PC-3 (cell line): ENCODE measurements around the gene ESYT2. TPM values are rescaled to one million over a fixed set of nuclear protein-coding genes. Genes with fewer than 3 reads are reported as not detected.
A peak's percentile ranks its signal among the peaks of the same experiment; 100 is the strongest.

Source experiments
- ATAC-seq: fragments of 200-7000 bp; cut with Tn5 transposase; 2 replicates; pipeline ENCODE4 v1.9.1; 2020; ENCODE audit warnings: mild to moderate bottlenecking, moderate library complexity
- BruUV-seq: library from RNA; stranded (reverse); fragments of 400-500 nt; replicated peaks from 2 replicates; lab custom pipeline; 2021; lab: Mats Ljungman, UMichigan
- CTCF ChIA-PET: fragments of 300-600 bp; sonication (Branson Sonifier 250); formaldehyde crosslinking; loops from one replicate; lab custom pipeline; 2022; ENCODE audit warnings: antibody characterized with exemption; lab: Charles Lee
- POLR2A ChIA-PET: fragments of 300-600 bp; sonication (Branson Sonifier 250); formaldehyde crosslinking; loops from one replicate; lab custom pipeline; 2022; ENCODE audit warnings: antibody characterized with exemption; ENCODE audit not compliant: unreplicated experiment; lab: Charles Lee
- DNase-seq: peaks from one replicate; pipeline ENCODE4 v3.0.0-alpha.2; 2015
- H2AFZ ChIP-seq: fragments of 300-600 bp; sonication (generic); 2 replicates; pipeline ENCODE4 v1.6.0; 2016; ENCODE audit warnings: antibody characterized with exemption, low read length
- H3F3A ChIP-seq: fragments of 300-600 bp; sonication (generic); one replicate; pipeline ENCODE4 v1.6.0; 2017; ENCODE audit warnings: antibody characterized with exemption, low read length, control low read depth, mild to moderate bottlenecking; ENCODE audit not compliant: unreplicated experiment
- H3K27ac ChIP-seq: fragments of 300-600 bp; sonication (generic); 2 replicates; pipeline ENCODE4 v1.5.1; 2016; ENCODE audit warnings: mild to moderate bottlenecking, low read length
- H3K27me3 ChIP-seq: fragments of 300-600 bp; sonication (generic); 2 replicates; pipeline ENCODE4 v1.6.1; 2016; ENCODE audit warnings: low read length, mixed read lengths
- H3K36me3 ChIP-seq: fragments of 300-600 bp; sonication (generic); 2 replicates; pipeline ENCODE4 v1.6.1; 2016; ENCODE audit warnings: low read depth, mixed run types, low read length, mixed read lengths
- H3K4me1 ChIP-seq: fragments of 300-600 bp; sonication (generic); 2 replicates; pipeline ENCODE4 v1.5.1; 2016; ENCODE audit warnings: low read length; ENCODE audit not compliant: insufficient read depth
- H3K4me2 ChIP-seq: fragments of 300-600 bp; sonication (generic); 2 replicates; pipeline ENCODE4 v1.6.0; 2016; ENCODE audit warnings: low read length
- H3K4me3 ChIP-seq: fragments of 300-600 bp; sonication (generic); 2 replicates; pipeline ENCODE4 v1.5.1; 2016; ENCODE audit warnings: mild to moderate bottlenecking, low read length, mixed read lengths
- H3K79me2 ChIP-seq: fragments of 300-600 bp; sonication (generic); 2 replicates; pipeline ENCODE4 v1.6.1; 2017; ENCODE audit warnings: low read length, mixed read lengths
- H3K9ac ChIP-seq: fragments of 300-600 bp; sonication (generic); 2 replicates; pipeline ENCODE4 v1.6.0; 2016; ENCODE audit warnings: mild to moderate bottlenecking, low read length
- H3K9me2 ChIP-seq: fragments of 300-600 bp; sonication (generic); replicated peaks from 2 replicates; pipeline ENCODE4 v1.6.1; 2016; ENCODE audit warnings: mixed run types, low read length, mixed read lengths
- H3K9me3 ChIP-seq: fragments of 300-600 bp; sonication (generic); 2 replicates; pipeline ENCODE4 v1.6.1; 2016; ENCODE audit warnings: low read length, mixed read lengths
- H4K20me1 ChIP-seq: fragments of 300-600 bp; sonication (generic); 2 replicates; pipeline ENCODE4 v1.6.1; 2016; ENCODE audit warnings: low read length, mixed read lengths
- CTCF ChIP-seq: fragments of 300-600 bp; sonication (generic); conservative IDR thresholded peaks from 2 replicates; pipeline ENCODE4 v1.5.1; 2017; ENCODE audit warnings: antibody characterized with exemption, low read depth, mild to moderate bottlenecking, low read length
- EZH2 ChIP-seq: fragments of 300-600 bp; sonication (generic); IDR thresholded peaks from one replicate; pipeline ENCODE4 v1.6.1; 2017; ENCODE audit warnings: antibody characterized with exemption, mild to moderate bottlenecking, low read length; ENCODE audit not compliant: unreplicated experiment
- EZH2phosphoT487 ChIP-seq: fragments of 300-600 bp; sonication (generic); IDR thresholded peaks from 2 replicates; pipeline ENCODE4 v1.6.1; 2018; ENCODE audit warnings: mild to moderate bottlenecking, antibody characterized with exemption, low read length, borderline replicate concordance
- intact Hi-C: fragments of 100-400 bp; cut with micrococcal nuclease; formaldehyde crosslinking; loops from 2 replicates; pipeline ENCODE4 v1.9.0; 2023
- total RNA-seq: library from RNA; depleted of rRNA; stranded (reverse); fragments of >200 nt; gene quantifications from 2 replicates; pipeline ENCODE4 v1.2.3, GENCODE V29; 2014

Gene ESYT2
- total RNA-seq, 1 experiment from 2014 or later: 76.1 TPM

- no TSS peak for BruUV-seq
- Histone ChIP-seq H3K9ac (no peak overlapping the region), H4K20me1 (no peaks in the 10 kb centered on the region), H3F3A (no peaks in the 10 kb centered on the region), H3K4me2 (no peak overlapping the region), H3K9me3 (no peaks in the 10 kb centered on the region), H3K36me3 (peaks cover 10% of the 10 kb centered on the region), H3K27me3 (no peaks in the 10 kb centered on the region), H2AFZ (no peak overlapping the region), H3K4me1 (no peaks in the 10 kb centered on the region), H3K4me3 (no peak overlapping the region), H3K9me2 (no peaks in the 10 kb centered on the region), H3K79me2 (no peaks in the 10 kb centered on the region), H3K27ac (no peak overlapping the region)
- DNase-seq (no peak), ATAC-seq (no peak)
- TF ChIP-seq CTCF (peak; percentile 12; the same call in 1 of the 2 replicates), EZH2phosphoT487 (no peak), EZH2 (no peak)
- intact Hi-C loops: no loop called here
- POLR2A ChIA-PET: no interaction called here
- CTCF ChIA-PET: interaction anchor here (0.6 kb wide), 1 partner anchor 91 kb away, joined by 4 read pairs; no protein-coding TSS in a partner anchor
Observed at GRCh38 chr7:158772916-158773315, 56.4 kb downstream of the ESYT2 start.

GRCh38 chr7:158771213-158771834, 58.0 kb downstream of the ESYT2 start:
- H3K9ac ChIP-seq: no peak overlapping the region
- no peaks in the 10 kb centered on the region for H3K9me2 ChIP-seq
- H3K4me3 ChIP-seq: no peak overlapping the region
- intact Hi-C loops: no loop called here
- TF ChIP-seq EZH2 (no peak), EZH2phosphoT487 (no peak), CTCF (no peak)
- H3F3A ChIP-seq: no peaks in the 10 kb centered on the region
- ATAC-seq (no peak), DNase-seq (no peak)
- no peaks in the 10 kb centered on the region for H3K4me1 ChIP-seq
- H3K27ac ChIP-seq: no peak overlapping the region
- no peaks in the 10 kb centered on the region for H3K27me3 ChIP-seq
- H2AFZ ChIP-seq: no peak overlapping the region
- no peaks in the 10 kb centered on the region for H4K20me1 ChIP-seq
- peaks cover 20% of the 10 kb centered on the region for H3K36me3 ChIP-seq
- POLR2A ChIA-PET: no interaction called here
- no peak overlapping the region for H3K4me2 ChIP-seq
- BruUV-seq: no TSS peak
- CTCF ChIA-PET: no interaction called here
- H3K9me3 ChIP-seq: no peaks in the 10 kb centered on the region
- no peaks in the 10 kb centered on the region for H3K79me2 ChIP-seq

- DNase-seq (no peak), ATAC-seq (no peak)
- Histone ChIP-seq H3K9me3 (no peaks in the 10 kb centered on the region), H3F3A (no peaks in the 10 kb centered on the region), H2AFZ (no peak overlapping the region), H3K27me3 (no peaks in the 10 kb centered on the region), H3K9me2 (no peaks in the 10 kb centered on the region), H3K36me3 (peaks cover 12% of the 10 kb centered on the region; the same call in 1 of the 2 replicates), H3K9ac (no peak overlapping the region), H3K79me2 (no peaks in the 10 kb centered on the region), H3K27ac (no peak overlapping the region), H3K4me1 (no peaks in the 10 kb centered on the region), H3K4me3 (no peak overlapping the region), H4K20me1 (no peaks in the 10 kb centered on the region), H3K4me2 (no peak overlapping the region)
- intact Hi-C loops: no loop called here
- BruUV-seq: no TSS peak
- ChIA-PET CTCF (no interaction called here), POLR2A (no interaction called here)
- TF ChIP-seq EZH2phosphoT487: no peak
- no peak for TF ChIP-seq CTCF
- TF ChIP-seq EZH2: no peak
Observed at GRCh38 chr7:158767707-158768106, 61.6 kb downstream of the ESYT2 start.
